ENCODE measurements around the gene SRCAP. TPM values are rescaled to one million over a fixed set of nuclear protein-coding genes. Genes with fewer than 3 reads are reported as not detected.

The SRCAP gene
- total RNA-seq, 2 donors from 2014 or later = 22.5 to 25.0 TPM

DNA sequence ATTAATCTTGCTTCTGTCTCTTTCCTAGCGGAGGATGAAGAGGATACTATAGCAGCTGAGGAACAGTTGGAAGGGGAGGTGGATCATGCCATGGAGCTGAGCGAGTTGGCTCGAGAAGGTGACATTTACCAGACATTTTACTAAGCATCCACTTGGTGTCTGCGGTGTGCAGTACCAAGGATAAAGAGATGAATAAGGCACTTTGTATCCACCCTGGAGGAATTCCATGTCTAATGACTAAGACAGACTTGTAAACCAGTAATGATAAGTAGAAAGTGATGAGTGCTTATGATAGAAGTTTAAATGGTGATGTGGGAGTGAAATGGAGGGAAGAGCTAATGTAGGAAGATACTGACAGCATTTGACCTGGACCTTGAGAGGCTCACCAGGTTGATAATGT lies 12.0 kb downstream of the SRCAP start:
- no peaks in the 10 kb centered on the region for H3K27me3 ChIP-seq
- no peak overlapping the region for H3K4me3 ChIP-seq
- H3K36me3 ChIP-seq = peaks cover 100% of the 10 kb centered on the region
- DNase-seq (ENCODE audit: low spot score) = no peak
- TF ChIP-seq, protein P1, sequence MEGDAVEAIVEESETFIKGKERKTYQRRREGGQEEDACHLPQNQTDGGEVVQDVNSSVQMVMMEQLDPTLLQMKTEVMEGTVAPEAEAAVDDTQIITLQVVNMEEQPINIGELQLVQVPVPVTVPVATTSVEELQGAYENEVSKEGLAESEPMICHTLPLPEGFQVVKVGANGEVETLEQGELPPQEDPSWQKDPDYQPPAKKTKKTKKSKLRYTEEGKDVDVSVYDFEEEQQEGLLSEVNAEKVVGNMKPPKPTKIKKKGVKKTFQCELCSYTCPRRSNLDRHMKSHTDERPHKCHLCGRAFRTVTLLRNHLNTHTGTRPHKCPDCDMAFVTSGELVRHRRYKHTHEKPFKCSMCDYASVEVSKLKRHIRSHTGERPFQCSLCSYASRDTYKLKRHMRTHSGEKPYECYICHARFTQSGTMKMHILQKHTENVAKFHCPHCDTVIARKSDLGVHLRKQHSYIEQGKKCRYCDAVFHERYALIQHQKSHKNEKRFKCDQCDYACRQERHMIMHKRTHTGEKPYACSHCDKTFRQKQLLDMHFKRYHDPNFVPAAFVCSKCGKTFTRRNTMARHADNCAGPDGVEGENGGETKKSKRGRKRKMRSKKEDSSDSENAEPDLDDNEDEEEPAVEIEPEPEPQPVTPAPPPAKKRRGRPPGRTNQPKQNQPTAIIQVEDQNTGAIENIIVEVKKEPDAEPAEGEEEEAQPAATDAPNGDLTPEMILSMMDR (IDR thresholded peaks at IDR 0.05) = no peak
- no peak overlapping the region for H3K27ac ChIP-seq
- H3K4me1 ChIP-seq = no peaks in the 10 kb centered on the region
- H3K9me3 ChIP-seq = no peaks in the 10 kb centered on the region

DNA sequence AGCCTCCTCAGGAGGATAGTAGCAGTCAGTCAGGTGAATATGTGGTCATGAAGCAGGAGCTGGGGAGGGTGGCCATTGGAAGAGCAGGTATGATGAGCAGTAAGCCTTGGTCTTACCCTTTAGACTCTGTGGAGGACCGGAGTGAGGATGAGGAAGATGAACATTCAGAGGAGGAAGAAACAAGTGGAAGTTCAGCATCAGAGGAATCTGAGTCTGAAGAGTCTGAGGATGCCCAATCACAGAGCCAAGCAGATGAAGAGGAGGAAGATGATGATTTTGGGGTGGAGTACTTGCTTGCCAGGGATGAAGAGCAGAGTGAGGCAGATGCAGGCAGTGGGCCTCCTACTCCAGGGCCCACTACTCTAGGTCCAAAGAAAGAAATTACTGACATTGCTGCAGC lies 12.7 kb downstream of the SRCAP start:
- Histone ChIP-seq H3K4me1 (no peaks in the 10 kb centered on the region), H3K27me3 (no peaks in the 10 kb centered on the region), H3K4me3 (no peak overlapping the region), H3K9me3 (no peaks in the 10 kb centered on the region), H3K27ac (no peak overlapping the region), H3K36me3 (peaks cover 100% of the 10 kb centered on the region)
- TF ChIP-seq, protein P1 (IDR thresholded peaks at IDR 0.05) = no peak
- DNase-seq (ENCODE audit: low spot score) = no peak

DNA sequence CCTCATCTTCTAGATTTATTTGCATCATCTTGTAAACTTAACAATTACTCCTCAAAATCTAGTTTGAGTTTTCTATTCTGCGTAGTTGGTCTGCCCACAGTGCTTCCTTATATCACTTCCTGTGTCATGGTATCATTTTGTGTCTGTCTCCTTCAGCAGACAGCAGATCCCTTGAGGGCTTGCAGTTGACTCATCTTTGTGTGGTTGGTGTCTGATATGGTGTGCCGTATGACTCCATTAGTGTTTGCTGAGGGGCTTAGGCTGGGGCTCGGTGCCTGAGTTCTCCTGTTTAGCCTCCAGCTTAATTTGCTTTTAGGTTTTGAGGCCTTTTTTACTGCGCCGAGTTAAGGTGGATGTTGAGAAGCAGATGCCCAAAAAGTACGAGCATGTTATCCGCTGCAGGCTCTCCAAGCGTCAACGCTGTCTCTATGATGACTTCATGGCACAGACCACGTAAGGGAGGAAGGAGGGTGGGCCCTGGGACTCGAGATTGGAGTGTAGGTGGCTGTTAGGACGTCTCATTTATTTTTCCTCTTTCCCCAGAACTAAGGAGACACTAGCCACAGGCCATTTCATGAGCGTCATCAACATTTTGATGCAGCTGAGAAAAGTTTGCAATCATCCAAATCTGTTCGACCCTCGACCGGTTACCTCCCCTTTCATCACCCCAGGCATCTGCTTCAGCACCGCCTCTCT lies 16.9 kb downstream of the SRCAP start:
- H3K27me3 ChIP-seq = no peaks in the 10 kb centered on the region
- no peaks in the 10 kb centered on the region for H3K9me3 ChIP-seq
- TF ChIP-seq, protein P1 (IDR thresholded peaks at IDR 0.05) = no peak
- no peak overlapping the region for H3K4me3 ChIP-seq
- H3K4me1 ChIP-seq = no peaks in the 10 kb centered on the region
- DNase-seq (ENCODE audit: low spot score) = no peak
- H3K27ac ChIP-seq = peak overlapping the region in 1 of 2 donors; percentile 48
- peaks cover 100% of the 10 kb centered on the region for H3K36me3 ChIP-seq

DNA sequence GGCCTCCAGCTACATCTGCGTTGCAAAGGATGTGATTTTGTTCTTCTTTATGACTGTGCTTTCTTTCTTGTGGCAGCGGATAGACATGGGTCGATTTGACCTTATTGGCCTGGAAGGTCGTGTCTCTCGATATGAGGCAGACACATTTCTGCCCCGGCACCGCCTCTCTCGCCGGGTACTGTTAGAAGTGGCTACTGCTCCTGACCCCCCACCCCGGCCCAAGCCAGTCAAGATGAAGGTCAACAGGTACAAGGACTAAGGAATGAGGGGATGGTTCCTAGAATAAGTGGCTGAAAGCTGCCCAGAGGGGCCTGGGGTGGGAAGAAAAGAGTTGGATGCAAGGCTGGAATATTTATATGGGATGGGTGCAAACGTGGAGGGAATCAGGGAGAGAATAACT lies 21.1 kb downstream of the SRCAP start:
- H3K27ac ChIP-seq = no peak overlapping the region
- H3K4me3 ChIP-seq = no peak overlapping the region
- TF ChIP-seq, protein P1 (IDR thresholded peaks at IDR 0.05) = no peak
- no peaks in the 10 kb centered on the region for H3K4me1 ChIP-seq
- no peaks in the 10 kb centered on the region for H3K9me3 ChIP-seq
- H3K27me3 ChIP-seq = no peaks in the 10 kb centered on the region
- DNase-seq (ENCODE audit: low spot score) = no peak
- H3K36me3 ChIP-seq = peaks cover 100% of the 10 kb centered on the region

DNA sequence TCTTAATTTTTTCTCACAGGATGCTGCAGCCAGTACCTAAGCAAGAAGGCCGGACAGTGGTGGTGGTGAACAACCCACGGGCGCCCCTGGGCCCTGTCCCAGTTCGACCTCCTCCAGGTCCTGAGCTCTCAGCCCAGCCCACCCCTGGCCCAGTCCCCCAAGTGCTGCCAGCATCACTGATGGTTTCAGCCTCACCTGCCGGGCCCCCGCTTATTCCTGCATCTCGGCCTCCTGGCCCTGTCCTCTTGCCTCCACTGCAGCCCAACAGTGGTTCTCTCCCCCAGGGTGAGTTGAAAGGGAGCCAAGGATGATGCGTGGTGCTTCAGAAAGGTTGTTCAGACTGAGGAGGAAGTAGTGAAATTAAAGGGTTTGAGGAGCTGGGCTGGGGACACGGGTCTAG lies 21.7 kb downstream of the SRCAP start:
- Histone ChIP-seq H3K27ac (no peak overlapping the region), H3K4me1 (no peaks in the 10 kb centered on the region), H3K9me3 (no peaks in the 10 kb centered on the region), H3K4me3 (no peak overlapping the region), H3K36me3 (peaks cover 100% of the 10 kb centered on the region), H3K27me3 (no peaks in the 10 kb centered on the region)
- TF ChIP-seq, protein P1 (IDR thresholded peaks at IDR 0.05) = no peak
- DNase-seq (ENCODE audit: low spot score) = no peak

DNA sequence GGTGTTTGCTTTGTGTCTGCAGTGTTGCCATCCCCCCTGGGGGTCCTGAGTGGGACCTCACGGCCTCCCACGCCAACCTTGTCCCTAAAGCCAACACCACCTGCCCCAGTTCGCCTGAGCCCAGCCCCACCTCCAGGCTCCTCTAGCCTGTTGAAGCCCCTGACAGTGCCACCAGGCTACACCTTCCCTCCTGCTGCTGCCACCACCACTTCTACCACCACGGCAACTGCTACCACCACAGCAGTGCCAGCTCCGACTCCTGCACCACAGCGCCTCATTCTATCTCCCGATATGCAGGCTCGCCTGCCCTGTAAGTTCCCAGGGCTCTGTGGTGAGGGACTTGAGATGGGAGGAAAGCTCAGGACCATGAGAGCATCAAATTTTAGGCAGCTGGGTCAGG lies 22.2 kb downstream of the SRCAP start:
- no peaks in the 10 kb centered on the region for H3K4me1 ChIP-seq

More for the DNA sequence above, 22.2 kb downstream of the SRCAP start:
- no peaks in the 10 kb centered on the region for H3K27me3 ChIP-seq
- no peak for DNase-seq (ENCODE audit: low spot score)
- no peaks in the 10 kb centered on the region for H3K9me3 ChIP-seq
- TF ChIP-seq, protein P1 (IDR thresholded peaks at IDR 0.05) = no peak
- no peak overlapping the region for H3K4me3 ChIP-seq
- H3K36me3 ChIP-seq = peaks cover 95% of the 10 kb centered on the region
- no peak overlapping the region for H3K27ac ChIP-seq

Data from right atrium auricular region (tissue), 2 donors.